Measurements from ENCODE around the gene NR4A3.

Gene NR4A3

GRCh38 chr9:99814359-99814758, 7.3 kb upstream of the NR4A3 start:
- no peak for DNase-seq (ENCODE audit: low read depth)

DNA sequence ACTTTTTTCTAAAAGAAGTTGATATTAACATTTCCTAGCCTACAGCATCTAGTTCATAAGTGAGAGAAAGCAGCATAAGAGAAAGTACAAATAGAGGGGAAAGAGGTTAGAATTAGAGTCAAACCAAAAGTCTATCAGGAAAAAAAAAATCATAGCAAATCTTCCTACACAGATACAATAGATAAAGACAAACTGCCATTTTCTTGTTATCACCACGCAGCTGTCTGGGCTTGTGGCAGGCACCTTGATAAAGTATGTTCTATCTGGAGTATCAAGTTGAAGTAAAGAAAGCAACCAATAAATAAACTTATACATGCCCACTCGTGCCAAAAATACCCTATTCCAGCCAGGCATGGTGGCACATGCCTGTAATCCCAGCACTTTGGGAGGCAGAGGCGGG, 5.3 kb upstream of the NR4A3 start:
- DNase-seq (ENCODE audit: low read depth): no peak

- no peak for DNase-seq (ENCODE audit: low read depth)
Measured at GRCh38 chr9:99818500-99818899, 3.2 kb upstream of the NR4A3 start.

- peak; percentile 53 for DNase-seq (ENCODE audit: low read depth)
Measured at GRCh38 chr9:99819123-99819855, 2.4 kb upstream of the NR4A3 start.

GRCh38 chr9:99819856-99820684, 1.6 kb upstream of the NR4A3 start:
- DNase-seq (ENCODE audit: low read depth): peak; percentile 75

DNA sequence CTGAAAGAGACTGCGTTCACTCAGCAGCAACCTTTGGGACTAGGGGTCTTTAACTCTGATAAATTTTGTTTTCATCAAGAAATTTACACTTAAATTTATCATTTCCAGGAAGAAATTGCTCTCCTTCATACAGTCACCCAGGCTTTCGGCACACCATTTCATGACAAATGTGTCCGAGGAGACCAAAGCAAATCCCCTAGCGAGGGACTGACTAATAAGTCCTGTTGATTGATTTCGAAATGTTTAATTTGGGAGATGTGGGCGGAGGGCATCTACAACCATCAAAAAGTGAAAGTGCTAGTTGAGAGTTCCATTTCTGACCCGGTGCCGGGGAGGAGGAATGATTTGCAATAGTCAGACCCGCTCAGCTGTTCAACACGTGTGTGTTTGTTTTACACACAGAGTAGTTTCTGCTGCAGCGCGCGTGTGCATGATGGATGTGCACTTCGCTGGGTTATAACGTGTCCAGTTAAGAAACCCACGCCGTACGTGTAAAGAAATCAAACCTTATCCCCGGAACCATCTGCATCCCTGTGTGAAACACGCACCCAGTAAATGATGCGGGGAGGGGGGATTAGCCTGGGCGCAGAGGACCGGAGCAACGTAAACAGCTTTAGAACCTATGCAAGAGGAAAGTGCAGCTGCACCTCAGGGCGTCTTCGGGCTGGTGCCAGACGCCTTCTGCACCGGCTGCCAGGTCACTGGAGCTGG, 845 bp upstream of the NR4A3 start:
- peak; percentile 47 for DNase-seq (ENCODE audit: low read depth)

GRCh38 chr9:99822109-99822805, 572 bp downstream of the NR4A3 start:
- peak; percentile 23 for DNase-seq (ENCODE audit: low read depth)

DNA sequence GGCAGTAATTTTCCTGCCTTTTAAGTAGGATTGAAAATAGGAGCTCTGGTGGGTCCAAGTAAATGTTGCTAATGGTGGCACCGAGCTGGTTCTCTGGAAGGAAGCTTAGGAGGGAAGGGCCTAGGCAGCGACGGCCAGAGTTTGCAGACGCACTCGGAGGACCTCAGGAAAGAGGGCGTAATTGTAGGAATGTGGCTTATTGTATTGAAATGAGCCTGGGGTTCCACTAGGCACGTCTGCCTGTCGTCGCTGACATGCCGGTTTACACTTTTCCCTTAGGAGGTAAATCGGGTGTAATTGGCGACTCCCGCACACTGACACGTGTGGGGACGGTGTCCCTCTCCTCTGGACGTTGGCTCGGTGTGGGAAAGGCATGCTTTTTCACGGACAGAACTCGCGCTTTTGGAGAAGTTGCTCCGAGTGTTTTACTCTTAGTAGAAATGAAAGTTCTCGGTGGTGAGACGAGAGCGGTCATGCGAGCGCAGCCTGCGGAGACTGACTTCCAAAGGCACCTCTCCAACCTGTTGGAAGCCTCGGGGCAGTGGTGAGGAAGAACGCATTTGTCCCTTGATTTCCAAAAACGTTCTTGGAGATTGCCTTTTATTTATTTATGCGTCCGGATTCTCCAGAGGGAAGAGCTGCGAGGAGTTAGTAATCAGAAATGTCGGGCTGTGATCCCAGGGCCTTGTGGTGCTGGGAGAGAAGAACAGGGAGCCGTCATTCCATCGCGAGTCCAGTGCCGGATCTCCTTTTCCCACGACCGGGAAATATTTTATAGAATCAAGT, 1.3 kb downstream of the NR4A3 start:
- DNase-seq (ENCODE audit: low read depth): peak; percentile 28

DNA sequence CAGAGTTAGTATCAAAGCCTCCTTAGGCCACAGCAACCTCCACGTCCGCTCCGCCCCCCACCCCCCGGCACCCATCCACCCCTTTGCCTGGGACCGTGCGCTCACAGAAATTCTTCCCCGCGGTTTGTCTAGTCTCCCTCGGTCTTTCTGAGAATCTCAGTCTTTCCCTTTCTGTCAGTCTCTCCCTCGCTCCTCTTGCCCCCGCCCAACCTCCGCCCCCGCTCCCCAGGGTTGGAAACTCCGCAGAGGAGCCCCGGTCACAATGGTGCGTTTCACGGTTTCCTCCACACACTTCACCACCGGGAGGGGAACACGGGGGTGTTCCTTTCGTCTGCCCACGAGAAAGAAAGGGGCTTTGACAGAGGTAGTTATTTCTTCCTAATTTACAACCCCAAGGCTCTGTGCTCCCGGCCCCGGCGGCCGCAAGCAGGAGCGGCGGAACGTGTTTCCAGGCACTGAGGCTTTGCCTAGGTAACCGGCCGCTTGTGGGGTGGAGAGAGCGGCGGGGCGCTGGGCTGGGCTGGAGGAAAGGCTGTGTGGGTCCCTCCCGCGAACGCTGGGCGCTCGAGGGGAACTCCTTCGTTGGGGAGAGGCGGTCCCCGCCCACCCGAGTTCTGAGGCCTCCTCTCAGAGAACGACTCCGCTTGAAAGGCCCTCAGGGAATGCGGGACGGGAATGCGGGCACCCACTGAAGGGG, 2.1 kb downstream of the NR4A3 start:
- DNase-seq (ENCODE audit: low read depth): no peak

DNA sequence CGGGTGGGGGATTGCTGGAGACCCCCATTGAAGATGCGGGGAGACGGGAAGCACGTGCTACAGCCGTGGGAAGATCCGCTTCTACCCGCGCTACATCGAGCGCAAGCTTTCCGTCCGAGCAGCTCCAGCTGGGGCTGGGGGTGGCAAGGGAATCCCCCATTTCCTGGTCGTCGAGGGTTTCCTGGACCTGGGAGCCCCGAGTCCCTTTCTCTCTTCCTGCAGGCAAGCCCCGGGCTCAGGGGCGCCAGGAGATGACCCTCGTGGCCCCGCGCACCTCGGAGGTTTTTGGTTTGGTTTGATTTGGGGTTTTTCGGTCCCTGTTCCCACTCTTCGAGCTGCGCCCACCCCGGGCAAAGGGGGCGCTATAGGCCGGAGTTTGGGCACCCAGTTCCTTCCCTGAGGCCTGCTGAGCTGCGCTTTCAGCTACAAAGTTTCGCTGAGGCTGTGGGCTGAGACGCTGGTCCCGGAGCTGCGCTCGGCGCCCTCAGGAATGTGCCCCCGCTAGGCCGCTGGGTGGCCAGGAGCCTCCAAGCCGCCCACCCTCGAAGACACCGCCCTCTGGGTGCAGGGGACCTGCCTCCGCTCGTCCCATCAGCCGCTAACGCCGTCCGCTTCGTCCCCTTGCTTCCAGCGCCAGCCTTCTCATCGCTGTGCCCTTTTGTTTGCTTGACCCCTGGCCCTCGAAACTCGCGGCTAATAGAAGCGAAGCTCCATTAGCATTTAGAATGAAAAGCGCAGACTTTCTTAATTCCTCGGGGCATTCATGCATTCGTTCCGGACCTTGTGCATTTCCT, 2.9 kb downstream of the NR4A3 start:
- DNase-seq (ENCODE audit: low read depth): no peak

GRCh38 chr9:99825172-99826046, 3.7 kb downstream of the NR4A3 start:
- DNase-seq (ENCODE audit: low read depth): no peak

DNA sequence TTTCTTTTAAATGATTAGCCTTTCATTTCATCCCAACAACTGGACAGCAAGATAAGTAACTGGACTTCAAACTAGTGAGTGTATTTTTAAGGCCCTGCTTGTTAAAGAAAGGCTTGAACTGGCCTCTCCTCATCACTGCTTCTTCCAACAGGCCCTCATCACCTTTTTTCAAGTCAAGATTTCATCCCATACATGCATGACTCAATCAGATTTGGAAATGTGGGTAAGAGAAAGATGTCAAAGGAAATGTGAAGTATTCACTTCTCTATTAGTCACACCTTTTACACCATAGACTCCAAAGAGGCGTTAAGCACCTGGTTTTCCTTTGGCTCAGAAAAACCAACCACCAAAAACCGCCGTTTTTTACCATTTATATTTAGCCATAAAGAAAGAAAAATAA, 4.9 kb downstream of the NR4A3 start:
- DNase-seq (ENCODE audit: low read depth): no peak

GRCh38 chr9:99827244-99827643, 5.6 kb downstream of the NR4A3 start:
- DNase-seq (ENCODE audit: low read depth): no peak

- DNase-seq (ENCODE audit: low read depth): no peak
Measured at GRCh38 chr9:99828054-99828416, 6.3 kb downstream of the NR4A3 start.

DNA sequence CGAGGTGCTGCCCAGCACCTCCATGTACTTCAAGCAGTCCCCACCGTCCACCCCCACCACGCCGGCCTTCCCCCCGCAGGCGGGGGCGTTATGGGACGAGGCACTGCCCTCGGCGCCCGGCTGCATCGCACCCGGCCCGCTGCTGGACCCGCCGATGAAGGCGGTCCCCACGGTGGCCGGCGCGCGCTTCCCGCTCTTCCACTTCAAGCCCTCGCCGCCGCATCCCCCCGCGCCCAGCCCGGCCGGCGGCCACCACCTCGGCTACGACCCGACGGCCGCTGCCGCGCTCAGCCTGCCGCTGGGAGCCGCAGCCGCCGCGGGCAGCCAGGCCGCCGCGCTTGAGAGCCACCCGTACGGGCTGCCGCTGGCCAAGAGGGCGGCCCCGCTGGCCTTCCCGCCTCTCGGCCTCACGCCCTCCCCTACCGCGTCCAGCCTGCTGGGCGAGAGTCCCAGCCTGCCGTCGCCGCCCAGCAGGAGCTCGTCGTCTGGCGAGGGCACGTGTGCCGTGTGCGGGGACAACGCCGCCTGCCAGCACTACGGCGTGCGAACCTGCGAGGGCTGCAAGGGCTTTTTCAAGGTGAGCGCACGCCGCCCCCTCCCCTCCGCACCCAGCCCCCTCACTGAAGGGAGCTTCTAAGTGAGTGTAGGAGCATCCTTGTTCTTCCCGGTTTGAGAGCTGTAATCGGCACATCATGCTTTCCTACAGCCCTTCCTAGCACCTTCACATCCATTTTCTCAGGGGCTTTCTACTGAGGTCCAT, 6.9 kb downstream of the NR4A3 start:
- no peak for DNase-seq (ENCODE audit: low read depth)

DNA sequence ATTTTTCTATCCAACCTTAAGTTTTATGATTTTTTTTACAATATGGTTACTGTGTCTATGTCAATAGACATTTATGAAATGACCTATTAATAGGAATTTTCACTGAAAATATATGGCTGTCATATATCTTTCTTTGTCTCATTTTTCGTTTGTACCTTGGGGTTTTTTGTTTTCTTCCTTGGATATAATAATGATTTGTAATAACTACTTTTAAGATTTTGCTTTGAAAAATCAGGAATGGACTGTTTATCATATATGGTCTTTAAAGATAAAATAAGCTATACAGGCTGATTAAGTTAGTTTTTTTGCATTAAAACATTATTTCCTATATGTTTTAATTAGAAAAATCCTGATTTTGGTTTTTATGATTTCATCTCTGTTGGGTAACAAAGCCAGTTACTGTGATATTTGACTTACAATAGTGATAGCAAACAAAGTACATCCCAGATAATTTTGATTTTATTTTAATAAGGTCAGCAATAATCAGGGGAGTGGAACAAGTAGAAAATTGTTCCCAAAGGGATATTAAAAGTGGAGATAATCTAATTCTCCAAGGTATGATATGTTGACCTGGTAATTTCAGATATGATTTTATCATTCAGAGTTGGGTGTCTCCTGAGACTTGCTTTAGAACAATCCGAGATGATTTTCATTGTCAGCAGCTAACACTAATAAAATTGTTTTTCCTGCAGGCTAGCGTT, 10.3 kb downstream of the NR4A3 start:
- DNase-seq (ENCODE audit: low read depth): no peak

- DNase-seq (ENCODE audit: low read depth): no peak
Measured at GRCh38 chr9:99832558-99832864, 10.8 kb downstream of the NR4A3 start.

- DNase-seq (ENCODE audit: low read depth): no peak
Measured at GRCh38 chr9:99833735-99834134, 12.1 kb downstream of the NR4A3 start.

Data from HS-5 (cell line).